GM20000 (cell line): ENCODE results near the gene PDK2.

ENCODE experiments used
- DNase-seq: peaks from one replicate; pipeline ENCODE4 v3.0.0; 2012; ENCODE audit warnings: low spot score
- CTCF ChIP-seq: IDR thresholded peaks from 2 replicates; pipeline ENCODE4 v1.5.1; 2012; ENCODE audit warnings: mild to moderate bottlenecking, control low read depth; ENCODE audit errors: extremely low read depth, missing control alignments

Gene PDK2

GRCh38 chr17:50134206-50135110, 39.3 kb downstream of the PDK2 start:
- no peak for DNase-seq
- TF ChIP-seq CTCF: no peak

- no peak for TF ChIP-seq CTCF
- no peak for DNase-seq
These were observed 40.4 kb downstream of the PDK2 start for GRCh38 chr17:50135316-50136095.

- no peak for TF ChIP-seq CTCF
- no peak for DNase-seq
These were observed 41.0 kb downstream of the PDK2 start for GRCh38 chr17:50136096-50136687.

GRCh38 chr17:50137042-50137441, 41.9 kb downstream of the PDK2 start:
- no peak for DNase-seq
- no peak for TF ChIP-seq CTCF

- TF ChIP-seq CTCF: no peak
- DNase-seq: no peak
These were observed 44.1 kb downstream of the PDK2 start for GRCh38 chr17:50139185-50139783.

- peak; percentile 80 for TF ChIP-seq CTCF
- peak; percentile 88 for DNase-seq
These were observed 45.1 kb downstream of the PDK2 start for GRCh38 chr17:50139950-50140885.
